ENCODE measurements around the gene OR4K1. TPM values are rescaled to one million over a fixed set of nuclear protein-coding genes. Genes with fewer than 3 reads are reported as not detected.
"Not testable (repeated sequence)": the region's sequence is repeated elsewhere in the genome, so short reads cannot be mapped to it uniquely, and the experiment has no call there.

OR4K1 gene
- total RNA-seq, 2 donors from 2014 or later, result not detected

GRCh38 chr14:19941668-19942067 lies 11.0 kb downstream of the OR4K1 start:
- ATAC-seq (ENCODE audit: insufficient number of reproducible peaks, low FRiP score, low read depth) (no peak), DNase-seq (ENCODE audit: low spot score) (no peak)
- H3K27ac ChIP-seq, result no peak overlapping the region
- no peaks in the 10 kb centered on the region for H3K36me3 ChIP-seq
- TF ChIP-seq CTCF (IDR thresholded peaks at IDR 0.05), result no peak
- H3K27me3 ChIP-seq (replicated peaks; ENCODE audit: insufficient read depth), result no peaks in the 10 kb centered on the region
- no peaks in the 10 kb centered on the region for H3K4me1 ChIP-seq (ENCODE audit: control insufficient read depth in 1 of 2, low read depth in 2 of 2)
- H3K9me3 ChIP-seq, result no peaks in the 10 kb centered on the region
- H3K4me3 ChIP-seq, result no peak overlapping the region

DNA sequence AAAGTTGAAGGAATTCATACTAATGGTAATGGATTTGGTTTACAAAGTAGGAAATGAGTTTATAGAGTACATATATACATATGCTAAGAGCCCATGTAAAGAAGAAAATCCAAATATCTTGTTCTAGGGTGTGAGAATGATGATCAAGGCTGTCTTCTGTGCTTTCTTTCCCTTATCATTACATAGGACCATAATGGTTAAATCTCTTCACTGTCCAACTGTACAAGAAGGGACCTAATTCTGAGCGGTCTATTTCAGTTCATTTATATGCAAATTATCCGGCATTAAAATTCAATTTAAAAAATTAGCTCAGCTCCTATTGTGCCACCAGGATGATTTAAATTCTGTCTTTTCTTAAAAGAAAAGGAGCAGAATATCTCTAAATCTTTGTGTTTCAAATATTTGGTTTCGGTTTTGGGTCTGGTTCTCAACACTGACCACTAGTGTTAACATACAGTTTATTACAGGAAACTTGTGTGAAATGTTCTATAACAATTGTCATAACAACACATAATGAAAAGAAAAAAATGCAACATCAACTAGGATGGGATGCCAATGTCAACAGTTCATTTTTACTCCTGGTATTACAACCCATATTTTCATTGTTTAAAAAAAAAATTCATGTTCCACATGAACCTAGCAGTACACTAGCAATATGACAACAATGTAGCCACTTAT lies 16.8 kb downstream of the OR4K1 start:
- no peak for TF ChIP-seq CTCF (IDR thresholded peaks at IDR 0.05)
- Histone ChIP-seq H3K4me3 (no peak overlapping the region), H3K27me3 (replicated peaks; ENCODE audit: insufficient read depth) (no peaks in the 10 kb centered on the region), H3K4me1 (ENCODE audit: control insufficient read depth in 1 of 2, low read depth in 2 of 2) (peaks cover 0 to 9% of the 10 kb centered on the region in 2 donors), H3K27ac (no peak overlapping the region), H3K36me3 (no peaks in the 10 kb centered on the region), H3K9me3 (no peaks in the 10 kb centered on the region)
- ATAC-seq (ENCODE audit: insufficient number of reproducible peaks, low FRiP score, low read depth) (no peak), DNase-seq (ENCODE audit: low spot score) (no peak)

GRCh38 chr14:19949218-19949617 lies 18.5 kb downstream of the OR4K1 start:
- no peaks in the 10 kb centered on the region for H3K27me3 ChIP-seq (replicated peaks; ENCODE audit: insufficient read depth)
- DNase-seq (ENCODE audit: low spot score) (no peak), ATAC-seq (ENCODE audit: insufficient number of reproducible peaks, low FRiP score, low read depth) (no peak)
- no peaks in the 10 kb centered on the region for H3K9me3 ChIP-seq
- TF ChIP-seq CTCF (IDR thresholded peaks at IDR 0.05), result no peak
- peaks cover 2% of the 10 kb centered on the region for H3K36me3 ChIP-seq
- H3K4me3 ChIP-seq, result no peak overlapping the region
- H3K4me1 ChIP-seq (ENCODE audit: control insufficient read depth in 1 of 2, low read depth in 2 of 2), result peaks cover 0 to 9% of the 10 kb centered on the region in 2 donors
- H3K27ac ChIP-seq, result no peak overlapping the region

GRCh38 chr14:19969735-19970134 lies 39.0 kb downstream of the OR4K1 start:
- H3K9me3 ChIP-seq; H3K4me3 ChIP-seq; H3K4me1 ChIP-seq (ENCODE audit: control insufficient read depth in 1 of 2, low read depth in 2 of 2); DNase-seq (ENCODE audit: low spot score); ATAC-seq (ENCODE audit: insufficient number of reproducible peaks, low FRiP score, low read depth); H3K27me3 ChIP-seq (replicated peaks; ENCODE audit: insufficient read depth); H3K36me3 ChIP-seq; H3K27ac ChIP-seq: not testable (repeated sequence)

DNA sequence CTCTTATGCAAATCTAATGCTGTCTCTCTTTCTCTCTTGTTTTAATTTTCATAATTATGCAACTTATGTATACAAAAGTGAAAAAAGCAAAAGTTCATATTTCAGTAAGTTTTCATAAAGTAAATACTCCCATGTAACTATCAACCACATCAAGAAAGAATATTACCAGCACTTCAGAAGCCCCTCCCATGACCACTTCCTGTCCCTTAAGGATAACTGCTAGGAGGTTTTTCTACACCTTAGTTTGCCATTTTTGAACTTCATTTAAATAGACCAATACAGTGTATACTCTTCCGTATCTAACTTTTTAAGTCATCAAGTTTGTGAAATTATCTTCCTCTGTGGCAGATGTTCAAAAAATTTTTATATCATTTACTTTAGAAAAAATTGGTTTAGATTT lies 44.1 kb downstream of the OR4K1 start:
- ATAC-seq (ENCODE audit: insufficient number of reproducible peaks, low FRiP score, low read depth) (no peak), DNase-seq (ENCODE audit: low spot score) (no peak)
- TF ChIP-seq CTCF (IDR thresholded peaks at IDR 0.05), result no peak

DNA sequence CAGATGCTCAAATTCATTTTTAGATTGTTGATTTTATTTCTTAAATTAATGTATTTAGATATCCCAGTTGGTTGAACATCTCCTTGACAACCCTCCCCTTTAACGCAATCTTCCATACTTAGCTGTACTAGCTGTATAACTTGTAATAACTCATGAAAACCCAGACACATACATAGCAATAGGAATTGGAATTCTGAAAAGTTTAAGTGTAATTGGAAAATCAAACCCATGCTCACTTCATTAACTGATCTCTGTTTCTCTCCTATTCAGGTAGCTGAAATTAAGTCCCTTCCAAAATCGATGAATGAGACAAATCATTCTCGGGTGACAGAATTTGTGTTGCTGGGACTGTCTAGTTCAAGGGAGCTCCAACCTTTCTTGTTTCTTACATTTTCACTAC lies 44.6 kb downstream of the OR4K1 start, which contains the start of gene OR4K15:
Gene OR4K15 (plus strand): TSS at position 301 of the 400 bp plus-strand sequence. CDS start 0 bp downstream, at position 301.
- H3K27ac ChIP-seq, result no peak within 1 kb of the TSS
- DNase-seq (ENCODE audit: low spot score), result no peak
- TF ChIP-seq CTCF (IDR thresholded peaks at IDR 0.05), result no peak
- no peaks in the 10 kb centered on the region for H3K4me1 ChIP-seq (ENCODE audit: control insufficient read depth in 1 of 2, low read depth in 2 of 2)
- H3K27me3 ChIP-seq (replicated peaks; ENCODE audit: insufficient read depth), result no peaks in the 10 kb centered on the region
- H3K36me3 ChIP-seq, result no peaks in the 10 kb centered on the region
- H3K9me3 ChIP-seq, result no peaks in the 10 kb centered on the region
- H3K4me3 ChIP-seq, result no peak within 1 kb of the TSS
- ATAC-seq (ENCODE audit: insufficient number of reproducible peaks, low FRiP score, low read depth), result no peak

More for the DNA sequence above, 44.1 kb downstream of the OR4K1 start:
- no peaks in the 10 kb centered on the region for H3K27me3 ChIP-seq (replicated peaks; ENCODE audit: insufficient read depth)
- H3K27ac ChIP-seq, result no peak overlapping the region
- H3K9me3 ChIP-seq, result no peaks in the 10 kb centered on the region
- H3K4me1 ChIP-seq (ENCODE audit: control insufficient read depth in 1 of 2, low read depth in 2 of 2), result no peaks in the 10 kb centered on the region
- H3K36me3 ChIP-seq, result no peaks in the 10 kb centered on the region
- H3K4me3 ChIP-seq, result no peak overlapping the region

Data from thoracic aorta (tissue), 2 donors.